ENCODE data around the gene CD209. TPM values are rescaled to one million over a fixed set of nuclear protein-coding genes. Genes with fewer than 3 reads are reported as not detected.
"Not testable (repeated sequence)": the region's sequence is repeated elsewhere in the genome, so short reads cannot be mapped to it uniquely, and the experiment has no call there.

CD209 gene, protein sequence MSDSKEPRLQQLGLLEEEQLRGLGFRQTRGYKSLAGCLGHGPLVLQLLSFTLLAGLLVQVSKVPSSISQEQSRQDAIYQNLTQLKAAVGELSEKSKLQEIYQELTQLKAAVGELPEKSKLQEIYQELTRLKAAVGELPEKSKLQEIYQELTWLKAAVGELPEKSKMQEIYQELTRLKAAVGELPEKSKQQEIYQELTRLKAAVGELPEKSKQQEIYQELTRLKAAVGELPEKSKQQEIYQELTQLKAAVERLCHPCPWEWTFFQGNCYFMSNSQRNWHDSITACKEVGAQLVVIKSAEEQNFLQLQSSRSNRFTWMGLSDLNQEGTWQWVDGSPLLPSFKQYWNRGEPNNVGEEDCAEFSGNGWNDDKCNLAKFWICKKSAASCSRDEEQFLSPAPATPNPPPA
- total RNA-seq, result not detected in 2 replicates
- not detected in 2 replicates for polyA plus RNA-seq
- polyA plus RNA-seq (2012), result not detected in 2 replicates
- polyA minus RNA-seq (ENCODE audit: low replicate concordance), result not detected in 2 replicates

DNA sequence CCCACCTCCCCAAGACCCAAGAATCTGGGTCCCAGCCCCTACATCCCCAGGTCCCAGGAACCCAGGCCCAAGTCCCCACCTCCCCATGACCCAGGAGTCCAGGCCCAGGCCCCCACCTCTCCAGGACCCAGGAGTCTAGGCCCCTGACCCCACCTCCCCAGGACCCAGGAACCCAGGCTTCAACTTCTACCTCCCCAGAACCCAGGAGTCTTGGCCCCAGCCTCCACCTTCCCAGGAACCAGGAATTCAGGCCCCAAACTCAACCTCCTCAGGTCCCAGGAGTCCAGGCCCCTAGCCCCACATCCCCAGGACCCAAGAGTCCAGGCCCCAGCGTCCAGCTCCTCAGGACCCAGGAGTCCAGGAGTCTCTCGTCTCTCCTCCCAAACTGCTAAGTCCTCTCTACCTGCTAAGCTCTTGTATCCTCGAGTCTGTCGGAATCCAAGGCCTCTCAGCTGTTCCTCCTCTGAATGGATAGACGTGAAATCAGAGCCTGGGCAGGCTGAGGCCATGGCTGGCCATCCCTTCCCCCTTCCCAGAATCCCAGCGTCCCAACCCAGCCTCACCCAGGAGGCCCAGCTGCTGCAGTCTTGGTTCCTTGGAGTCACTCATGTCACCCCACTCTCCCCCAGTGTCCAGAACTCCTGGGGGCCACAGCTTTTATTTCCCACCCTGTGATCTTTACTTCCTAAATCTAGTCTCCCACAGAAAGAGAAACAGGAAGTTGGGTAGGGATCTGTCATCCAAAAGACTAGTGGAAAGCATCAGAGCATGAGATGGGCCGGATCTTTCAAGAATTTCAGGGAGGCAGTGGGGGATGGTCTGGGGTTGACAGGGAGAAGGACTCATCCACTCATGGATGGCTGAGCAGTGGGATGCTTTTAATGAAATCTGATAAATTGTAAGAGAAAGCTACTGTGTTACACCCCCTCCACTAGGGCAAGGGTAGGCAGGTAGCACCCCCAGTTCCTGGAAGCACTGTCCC, at the start of gene CD209:
Gene CD209 (minus strand): TSS at position 632 of the 982 bp plus-strand sequence. CDS start 23 bp downstream, at position 609.
- H2AFZ ChIP-seq (ENCODE audit: low read length), result no peak within 1 kb of the TSS
- H3K4me3 ChIP-seq (replicated peaks in 1 of 4; ENCODE audit: control extremely low read depth in 1 of 4, insufficient read depth in 1 of 4, low read depth in 3 of 4, low read length in 4 of 4), result no peak within 1 kb of the TSS
- no peak within 1 kb of the TSS for H3K9ac ChIP-seq (ENCODE audit: insufficient read depth, low read length)
- no peaks in the 10 kb centered on the region for H3K4me1 ChIP-seq (ENCODE audit: control insufficient read depth, extremely low read depth, insufficient read depth, low read length)
- H3K27me3 ChIP-seq (ENCODE audit: control insufficient read depth, insufficient read depth, low read length), result no peaks in the 10 kb centered on the region
- no peaks in the 10 kb centered on the region for H3K79me2 ChIP-seq (ENCODE audit: control insufficient read depth, insufficient read depth, low read length)
- no peaks in the 10 kb centered on the region for H3K36me3 ChIP-seq (ENCODE audit: control insufficient read depth, insufficient read depth, low read length)
- no peak for TF ChIP-seq EZH2 (IDR thresholded peaks at IDR 0.05; ENCODE audit: low read length, missing control alignments)
- TF ChIP-seq, protein P1, sequence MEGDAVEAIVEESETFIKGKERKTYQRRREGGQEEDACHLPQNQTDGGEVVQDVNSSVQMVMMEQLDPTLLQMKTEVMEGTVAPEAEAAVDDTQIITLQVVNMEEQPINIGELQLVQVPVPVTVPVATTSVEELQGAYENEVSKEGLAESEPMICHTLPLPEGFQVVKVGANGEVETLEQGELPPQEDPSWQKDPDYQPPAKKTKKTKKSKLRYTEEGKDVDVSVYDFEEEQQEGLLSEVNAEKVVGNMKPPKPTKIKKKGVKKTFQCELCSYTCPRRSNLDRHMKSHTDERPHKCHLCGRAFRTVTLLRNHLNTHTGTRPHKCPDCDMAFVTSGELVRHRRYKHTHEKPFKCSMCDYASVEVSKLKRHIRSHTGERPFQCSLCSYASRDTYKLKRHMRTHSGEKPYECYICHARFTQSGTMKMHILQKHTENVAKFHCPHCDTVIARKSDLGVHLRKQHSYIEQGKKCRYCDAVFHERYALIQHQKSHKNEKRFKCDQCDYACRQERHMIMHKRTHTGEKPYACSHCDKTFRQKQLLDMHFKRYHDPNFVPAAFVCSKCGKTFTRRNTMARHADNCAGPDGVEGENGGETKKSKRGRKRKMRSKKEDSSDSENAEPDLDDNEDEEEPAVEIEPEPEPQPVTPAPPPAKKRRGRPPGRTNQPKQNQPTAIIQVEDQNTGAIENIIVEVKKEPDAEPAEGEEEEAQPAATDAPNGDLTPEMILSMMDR (conservative IDR thresholded peaks at IDR 0.05 in 1 of 2, IDR thresholded peaks at IDR 0.05 in 1 of 2; ENCODE audit: low read depth in 1 of 2, low read length in 2 of 2), result no peak
- H3K4me2 ChIP-seq (ENCODE audit: extremely low read depth, insufficient read depth, low read length), result no peak within 1 kb of the TSS
- H4K20me1 ChIP-seq (ENCODE audit: control insufficient read depth, extremely low read depth, insufficient read depth, low read length), result no peaks in the 10 kb centered on the region
- H3K9me3 ChIP-seq (ENCODE audit: control insufficient read depth, insufficient read depth, low read depth, low read length), result no peaks in the 10 kb centered on the region
- DNase-seq (ENCODE audit: low read depth in 2 of 2), result no peak
- H3K27ac ChIP-seq (ENCODE audit: insufficient read depth, low read length), result no peak within 1 kb of the TSS

GRCh38 chr19:7795555-7796161, 48.3 kb upstream of the CD209 start:
- Histone ChIP-seq H3K9ac (ENCODE audit: insufficient read depth, low read length) (no peak overlapping the region), H3K36me3 (ENCODE audit: control insufficient read depth, insufficient read depth, low read length) (no peaks in the 10 kb centered on the region), H3K27me3 (ENCODE audit: control insufficient read depth, insufficient read depth, low read length) (no peaks in the 10 kb centered on the region), H3K27ac (ENCODE audit: insufficient read depth, low read length) (no peak overlapping the region), H3K4me2 (ENCODE audit: extremely low read depth, insufficient read depth, low read length) (no peak overlapping the region), H3K4me3 (replicated peaks in 1 of 4; ENCODE audit: control extremely low read depth in 1 of 4, insufficient read depth in 1 of 4, low read depth in 3 of 4, low read length in 4 of 4) (no peak overlapping the region), H3K79me2 (ENCODE audit: control insufficient read depth, insufficient read depth, low read length) (no peaks in the 10 kb centered on the region), H2AFZ (ENCODE audit: low read length) (no peak overlapping the region), H4K20me1 (ENCODE audit: control insufficient read depth, extremely low read depth, insufficient read depth, low read length) (no peaks in the 10 kb centered on the region), H3K4me1 (ENCODE audit: control insufficient read depth, extremely low read depth, insufficient read depth, low read length) (no peaks in the 10 kb centered on the region), H3K9me3 (ENCODE audit: control insufficient read depth, insufficient read depth, low read depth, low read length) (no peaks in the 10 kb centered on the region)
- no peak for TF ChIP-seq EZH2 (IDR thresholded peaks at IDR 0.05; ENCODE audit: low read length, missing control alignments)
- no peak for DNase-seq (ENCODE audit: low read depth in 2 of 2)

- no peaks in the 10 kb centered on the region for H3K36me3 ChIP-seq (ENCODE audit: control insufficient read depth, insufficient read depth, low read length)
- no peak overlapping the region for H2AFZ ChIP-seq (ENCODE audit: low read length)
- no peak overlapping the region for H3K27ac ChIP-seq (ENCODE audit: insufficient read depth, low read length)
- H3K4me1 ChIP-seq (ENCODE audit: control insufficient read depth, extremely low read depth, insufficient read depth, low read length), result no peaks in the 10 kb centered on the region
- no peaks in the 10 kb centered on the region for H3K27me3 ChIP-seq (ENCODE audit: control insufficient read depth, insufficient read depth, low read length)
- TF ChIP-seq, protein P1 (conservative IDR thresholded peaks at IDR 0.05 in 1 of 2, IDR thresholded peaks at IDR 0.05 in 1 of 2; ENCODE audit: low read depth in 1 of 2, low read length in 2 of 2), result no peak
- TF ChIP-seq EZH2 (IDR thresholded peaks at IDR 0.05; ENCODE audit: low read length, missing control alignments), result no peak
- no peak overlapping the region for H3K4me2 ChIP-seq (ENCODE audit: extremely low read depth, insufficient read depth, low read length)
- no peak overlapping the region for H3K4me3 ChIP-seq (replicated peaks in 1 of 4; ENCODE audit: control extremely low read depth in 1 of 4, insufficient read depth in 1 of 4, low read depth in 3 of 4, low read length in 4 of 4)
- no peaks in the 10 kb centered on the region for H3K79me2 ChIP-seq (ENCODE audit: control insufficient read depth, insufficient read depth, low read length)
- no peak for DNase-seq (ENCODE audit: low read depth in 2 of 2)
- no peaks in the 10 kb centered on the region for H3K9me3 ChIP-seq (ENCODE audit: control insufficient read depth, insufficient read depth, low read depth, low read length)
- no peaks in the 10 kb centered on the region for H4K20me1 ChIP-seq (ENCODE audit: control insufficient read depth, extremely low read depth, insufficient read depth, low read length)
- no peak overlapping the region for H3K9ac ChIP-seq (ENCODE audit: insufficient read depth, low read length)
Measured at GRCh38 chr19:7793493-7793892, 46.2 kb upstream of the CD209 start.

DNA sequence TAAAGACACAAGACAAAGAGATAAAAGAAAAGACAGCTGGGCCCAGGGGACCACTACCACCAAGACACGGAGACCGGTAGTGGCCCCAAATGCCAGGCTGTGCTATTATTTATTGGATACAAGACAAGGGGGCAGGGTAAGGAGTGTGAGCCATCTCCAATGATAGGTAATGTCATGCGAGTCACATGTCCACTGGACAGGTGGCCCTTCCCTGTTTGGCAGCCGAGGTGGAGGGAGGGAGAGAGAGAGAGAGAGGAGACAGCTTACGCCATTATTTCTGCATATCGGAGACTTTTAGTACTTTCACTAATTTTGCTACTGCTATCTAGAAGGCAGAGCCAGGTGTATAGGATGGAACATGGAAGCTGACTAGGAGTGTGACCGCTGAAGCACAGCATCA, 45.4 kb upstream of the CD209 start:
- H3K27ac ChIP-seq (ENCODE audit: insufficient read depth, low read length); H3K9ac ChIP-seq (ENCODE audit: insufficient read depth, low read length); H4K20me1 ChIP-seq (ENCODE audit: control insufficient read depth, extremely low read depth, insufficient read depth, low read length); H3K27me3 ChIP-seq (ENCODE audit: control insufficient read depth, insufficient read depth, low read length); H3K4me3 ChIP-seq (replicated peaks in 1 of 4; ENCODE audit: control extremely low read depth in 1 of 4, insufficient read depth in 1 of 4, low read depth in 3 of 4, low read length in 4 of 4); DNase-seq (ENCODE audit: low read depth in 2 of 2); H3K79me2 ChIP-seq (ENCODE audit: control insufficient read depth, insufficient read depth, low read length); H2AFZ ChIP-seq (ENCODE audit: low read length); H3K36me3 ChIP-seq (ENCODE audit: control insufficient read depth, insufficient read depth, low read length); H3K9me3 ChIP-seq (ENCODE audit: control insufficient read depth, insufficient read depth, low read depth, low read length); H3K4me2 ChIP-seq (ENCODE audit: extremely low read depth, insufficient read depth, low read length); H3K4me1 ChIP-seq (ENCODE audit: control insufficient read depth, extremely low read depth, insufficient read depth, low read length): not testable (repeated sequence)

All from fibroblast of lung (primary cell).